Stimulated activated CD8-positive, alpha-beta memory T cell treated with anti-CD3 and anti-CD28 coated beads, Interleukin-12 subunit alpha, Interleukin-12 subunit beta, amount 100 ng/mL, for 1 hour (primary cell): ENCODE measurements around the gene ZMYM4.

ENCODE experiments used
- DNase-seq: peaks from one replicate; pipeline ENCODE4 v3.0.0-alpha.2; 2020; ENCODE audit warnings: low read depth

ZMYM4 gene

GRCh38 chr1:35278886-35279554, 10.5 kb downstream of the ZMYM4 start:
- no peak for DNase-seq

- no peak for DNase-seq
These were observed 11.0 kb downstream of the ZMYM4 start for GRCh38 chr1:35279555-35279904.

DNA sequence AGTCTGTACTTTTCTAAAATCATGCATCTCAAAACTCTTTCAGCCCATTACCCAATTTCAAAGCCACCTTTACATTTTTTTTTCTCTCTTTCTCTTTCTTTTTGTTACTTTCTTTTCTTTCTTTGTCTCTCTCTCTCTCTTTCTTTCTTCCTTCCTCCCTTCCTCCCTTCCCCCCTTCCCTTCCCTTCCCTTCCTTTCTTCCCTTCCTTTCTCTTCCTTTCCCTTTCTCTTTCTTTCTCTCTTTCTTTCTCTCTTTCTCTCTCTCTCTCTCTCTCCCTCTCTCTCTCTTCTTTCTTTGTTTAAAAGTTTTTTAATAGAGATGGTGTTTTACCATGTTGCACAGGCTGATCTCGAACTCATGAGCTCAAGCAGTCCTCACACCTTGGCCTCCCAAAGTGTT, 11.5 kb downstream of the ZMYM4 start:
- DNase-seq, result no peak

GRCh38 chr1:35281565-35281964, 13.1 kb downstream of the ZMYM4 start:
- DNase-seq, result no peak

DNA sequence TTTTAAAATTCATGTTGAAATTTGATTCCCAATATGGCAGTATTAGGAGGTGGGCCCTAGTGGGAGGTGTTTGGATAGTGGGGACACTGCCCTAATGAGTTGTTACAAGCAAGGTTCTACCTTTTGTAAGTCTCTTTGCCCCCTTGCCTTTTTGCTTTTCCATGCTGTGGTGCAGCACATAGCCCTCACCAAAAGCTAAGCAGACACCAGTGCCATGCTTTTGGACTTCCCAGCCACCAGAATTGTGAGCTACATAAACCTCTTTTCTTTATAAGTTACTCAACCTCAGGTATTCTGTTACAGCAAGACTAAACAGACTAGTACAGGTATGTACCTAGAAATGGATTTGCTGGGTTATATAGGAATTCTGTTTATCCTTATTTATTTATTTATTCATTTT, 13.7 kb downstream of the ZMYM4 start:
- no peak for DNase-seq

DNA sequence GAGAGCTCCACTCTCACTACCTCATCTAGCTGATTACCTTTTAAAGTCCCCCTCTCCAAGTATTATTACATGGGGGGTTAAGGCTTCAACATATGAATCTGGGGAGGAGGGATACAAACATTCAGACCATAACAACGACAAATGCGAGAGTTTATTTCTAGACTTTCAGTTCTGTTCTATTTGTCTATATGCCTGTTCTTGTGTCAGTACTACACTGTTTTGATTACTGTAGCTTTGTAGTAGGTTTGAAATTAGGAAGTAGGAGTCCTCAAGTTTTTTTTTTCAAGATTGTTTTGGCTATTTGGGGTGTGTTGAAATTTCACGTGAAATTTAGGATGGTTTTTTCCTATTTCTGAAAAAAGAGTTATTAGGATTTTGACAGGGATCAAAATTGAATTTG, 16.3 kb downstream of the ZMYM4 start:
- no peak for DNase-seq

DNA sequence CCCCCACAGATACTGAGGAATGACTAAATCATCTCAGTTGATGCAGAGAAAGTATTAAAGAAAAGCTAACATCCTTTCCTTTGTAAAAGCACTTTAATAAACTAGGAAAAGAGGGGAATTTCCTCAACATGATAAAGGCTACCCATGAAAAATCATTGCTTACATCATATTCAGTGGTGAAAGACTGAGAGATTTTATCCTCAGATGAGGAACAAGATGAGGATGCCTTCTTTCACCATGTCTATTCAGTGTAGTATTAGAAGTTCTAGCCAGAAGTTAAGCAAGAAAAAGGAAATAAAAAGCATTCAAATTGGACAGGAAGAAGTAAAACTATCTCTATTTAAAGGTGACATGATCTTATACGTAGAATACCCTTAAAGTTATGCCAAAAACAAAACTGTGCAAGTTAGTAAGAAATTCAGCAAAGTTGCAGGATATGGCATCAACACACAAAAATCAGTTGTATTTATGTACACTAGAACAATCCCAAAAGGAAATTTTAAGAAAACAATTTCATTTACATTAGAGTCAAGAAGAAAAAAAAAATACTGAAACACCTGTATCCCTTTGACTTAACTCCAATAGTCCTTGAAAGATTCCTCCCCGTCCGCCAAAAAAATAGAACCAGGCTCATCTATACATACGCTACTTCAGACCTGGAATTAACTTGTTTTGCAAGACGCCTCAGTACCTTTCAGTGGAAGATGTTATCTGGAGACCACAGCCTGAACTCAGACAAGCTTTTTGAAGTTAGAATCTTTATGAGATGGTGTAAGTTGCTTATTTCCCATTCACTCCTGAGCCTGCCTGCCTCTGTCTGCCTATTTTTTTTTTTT, 17.5 kb downstream of the ZMYM4 start:
- no peak for DNase-seq

DNA sequence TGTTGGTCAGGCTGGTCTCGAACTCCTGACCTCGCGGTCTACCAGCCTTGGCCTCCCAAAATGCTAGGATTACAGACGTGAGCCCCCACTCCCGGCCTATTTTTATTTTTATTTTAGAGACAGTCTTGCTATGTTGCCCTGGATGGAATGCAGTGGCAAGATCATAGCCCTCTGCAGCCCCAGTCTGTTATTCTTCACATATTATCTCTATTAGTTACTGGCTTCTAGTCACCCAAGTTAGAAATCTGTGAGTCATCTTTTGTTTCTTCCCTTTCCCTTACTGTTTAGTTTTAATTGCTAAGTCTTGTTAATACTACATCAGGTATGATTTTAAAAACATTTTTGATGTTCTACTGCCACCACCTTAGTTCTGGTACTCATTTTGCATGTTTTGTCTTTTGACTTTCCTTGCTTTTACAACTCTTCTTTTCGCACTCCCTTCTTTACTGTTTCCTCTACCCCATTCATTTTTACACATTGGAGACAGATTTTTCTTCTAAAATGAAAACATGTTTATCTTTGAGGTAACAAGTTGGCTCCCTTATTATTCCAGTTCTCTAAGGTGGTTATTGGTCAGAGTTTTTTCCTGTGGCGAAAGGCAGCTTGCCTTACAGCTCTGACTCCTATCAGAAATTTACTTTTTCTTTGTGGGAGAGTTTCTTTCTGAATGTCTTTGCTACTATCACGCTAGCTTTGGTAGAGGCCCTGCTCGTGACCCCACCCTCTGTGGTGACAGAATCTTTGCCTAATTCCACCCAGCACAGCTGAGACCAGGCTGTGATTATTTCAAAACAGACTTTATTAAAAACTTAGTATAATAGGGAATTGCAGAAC, 19.5 kb downstream of the ZMYM4 start:
- no peak for DNase-seq

DNA sequence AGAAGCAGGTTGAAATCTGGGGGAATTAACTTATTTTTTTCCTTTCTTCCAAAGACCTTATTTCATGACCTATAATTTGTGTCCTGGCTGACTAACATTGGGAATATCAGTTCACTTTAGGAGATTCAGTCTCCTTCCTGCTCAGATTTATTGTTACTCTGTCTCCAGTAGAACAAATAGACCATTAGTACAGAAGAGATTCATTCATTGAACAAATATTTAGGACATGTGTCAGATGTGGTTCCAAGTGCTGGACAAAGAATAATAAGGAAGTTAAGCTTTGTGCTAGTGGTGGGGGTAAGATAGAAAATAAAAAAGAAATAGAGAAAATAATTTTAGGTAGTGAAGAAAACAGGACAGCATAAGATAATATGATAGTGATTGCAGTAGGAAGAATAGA, 20.3 kb downstream of the ZMYM4 start:
- DNase-seq, result no peak

DNA sequence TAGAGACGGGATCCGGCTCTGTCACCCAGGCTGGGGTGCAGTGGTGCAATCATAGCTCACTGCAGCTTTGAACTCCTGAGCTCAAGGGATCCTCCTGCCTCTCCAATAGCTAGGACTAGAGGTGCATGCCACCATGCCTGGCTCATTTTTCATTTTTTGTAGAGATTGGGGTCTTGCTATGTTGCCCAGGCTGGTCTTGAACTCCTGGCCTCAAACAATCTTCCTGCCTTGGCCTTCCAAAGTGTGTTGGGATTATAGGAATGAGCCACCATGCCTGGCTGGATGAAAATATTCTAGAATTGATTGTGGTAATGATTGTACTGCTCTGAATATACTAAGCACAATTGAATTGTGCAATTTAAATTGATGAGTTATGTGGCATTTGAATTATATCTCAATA, 21.9 kb downstream of the ZMYM4 start:
- DNase-seq, result no peak

- DNase-seq, result no peak
These were observed 26.3 kb downstream of the ZMYM4 start for GRCh38 chr1:35294809-35295208.

GRCh38 chr1:35297886-35298285, 29.4 kb downstream of the ZMYM4 start:
- no peak for DNase-seq

DNA sequence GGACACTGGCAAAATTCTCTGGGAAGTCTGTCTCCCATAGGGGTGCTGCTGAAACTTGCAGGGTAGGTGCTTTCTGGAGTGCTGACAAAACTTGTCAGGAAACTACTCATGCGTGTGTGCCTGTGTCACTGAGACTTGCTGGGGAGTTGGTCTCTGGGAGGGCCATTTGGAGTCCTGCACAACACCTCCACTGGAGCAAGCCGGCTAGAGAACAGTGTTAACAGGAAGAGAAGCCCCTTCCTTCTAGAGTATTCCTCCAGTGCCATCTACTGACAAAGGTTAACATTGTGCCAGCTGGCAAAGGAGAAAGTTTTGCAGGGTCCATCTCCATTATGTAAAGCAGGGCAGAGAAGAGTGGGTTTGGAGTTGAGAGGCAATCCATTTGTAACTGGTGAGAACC, 30.0 kb downstream of the ZMYM4 start:
- DNase-seq, result peak; percentile 5

DNA sequence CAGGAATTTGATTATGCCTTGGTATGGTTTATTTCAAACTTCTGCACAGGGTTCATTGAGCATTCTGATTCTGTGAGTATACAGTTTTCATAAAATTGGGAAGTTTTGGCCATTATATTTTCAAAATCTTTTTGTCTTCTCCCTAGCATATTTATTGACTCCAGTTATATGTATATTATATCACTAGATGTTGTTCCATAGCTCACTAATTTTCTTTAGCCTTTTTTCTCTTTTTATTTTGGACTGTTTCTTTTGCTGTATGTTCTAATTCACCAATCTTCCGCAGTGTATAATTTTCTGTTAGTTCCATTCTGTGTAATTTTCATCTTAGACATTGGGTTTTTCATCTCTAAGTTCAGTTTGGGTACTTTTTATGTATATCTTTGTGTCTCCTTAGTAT, 31.9 kb downstream of the ZMYM4 start:
- DNase-seq, result no peak

DNA sequence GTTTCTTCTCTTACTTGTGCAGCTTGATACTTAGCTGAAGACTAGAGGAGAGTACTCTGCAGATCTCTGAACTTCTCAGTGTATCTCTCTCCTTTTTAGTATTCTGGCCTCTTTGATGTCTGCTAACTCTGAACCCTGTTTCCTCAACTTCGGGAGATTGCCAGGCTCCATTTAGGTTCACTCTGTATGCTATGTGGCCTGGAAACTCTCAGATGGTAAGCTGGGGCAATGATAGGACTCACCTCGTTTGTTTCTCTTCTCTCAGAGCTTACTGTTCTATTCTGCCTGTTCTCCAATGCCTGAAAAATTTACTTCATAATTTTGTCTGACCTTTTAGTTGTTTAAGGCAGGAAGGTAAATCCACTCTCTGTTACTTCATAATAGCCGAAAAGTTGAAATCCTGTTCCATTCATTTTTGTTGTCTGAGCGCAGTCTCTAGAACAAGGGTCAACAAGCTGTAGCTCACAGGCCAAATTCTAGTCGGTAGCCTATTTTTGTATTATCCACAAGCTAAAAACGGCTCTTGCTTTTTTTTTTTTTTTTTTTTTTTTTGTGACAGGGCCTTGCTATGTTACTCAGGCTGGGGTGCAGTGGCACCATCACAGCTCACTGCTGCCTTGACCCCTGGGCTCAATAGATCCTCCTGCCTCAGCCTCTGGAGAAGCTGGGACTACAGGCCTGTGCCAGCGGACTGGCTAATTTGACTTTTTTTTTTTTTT, 33.3 kb downstream of the ZMYM4 start:
- no peak for DNase-seq

DNA sequence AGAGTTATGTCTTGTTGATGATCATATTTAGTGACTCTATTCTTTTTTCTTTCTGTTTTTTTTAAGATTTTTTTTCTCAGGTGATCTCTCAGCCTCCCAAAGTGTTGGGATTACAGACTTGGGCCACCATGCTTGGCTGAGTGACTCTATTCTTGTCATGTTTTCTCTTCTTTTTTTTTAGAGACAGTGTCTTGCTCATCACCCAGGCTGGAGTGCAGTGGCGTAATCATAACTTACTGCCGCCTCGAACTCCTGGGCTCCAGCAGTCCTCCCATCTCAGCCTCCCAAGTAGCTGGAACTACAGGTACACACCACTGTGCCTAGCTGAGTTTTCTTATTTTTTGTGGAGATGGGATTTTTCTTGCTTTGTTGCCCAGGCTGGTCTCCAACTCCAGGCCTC, 36.9 kb downstream of the ZMYM4 start:
- no peak for DNase-seq

DNA sequence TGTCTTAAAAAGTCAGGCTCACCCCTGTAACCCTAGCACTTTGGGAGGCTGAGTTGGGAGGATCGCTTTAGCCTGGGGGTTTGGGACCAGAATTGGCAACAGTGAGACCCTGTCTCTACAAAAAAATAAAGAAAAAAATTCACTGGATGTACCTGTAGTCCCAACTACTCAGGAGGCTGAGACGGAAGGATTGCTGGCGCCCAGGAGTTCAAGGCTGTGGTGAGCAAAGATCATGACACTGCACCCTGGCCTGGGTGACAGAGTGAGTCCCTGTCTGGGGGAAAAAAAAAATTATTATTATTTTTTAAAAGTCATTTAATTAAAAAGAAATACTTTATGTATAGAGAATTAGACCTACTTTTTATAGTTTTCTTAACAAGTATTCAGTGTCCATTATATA, 47.1 kb downstream of the ZMYM4 start:
- DNase-seq, result no peak

DNA sequence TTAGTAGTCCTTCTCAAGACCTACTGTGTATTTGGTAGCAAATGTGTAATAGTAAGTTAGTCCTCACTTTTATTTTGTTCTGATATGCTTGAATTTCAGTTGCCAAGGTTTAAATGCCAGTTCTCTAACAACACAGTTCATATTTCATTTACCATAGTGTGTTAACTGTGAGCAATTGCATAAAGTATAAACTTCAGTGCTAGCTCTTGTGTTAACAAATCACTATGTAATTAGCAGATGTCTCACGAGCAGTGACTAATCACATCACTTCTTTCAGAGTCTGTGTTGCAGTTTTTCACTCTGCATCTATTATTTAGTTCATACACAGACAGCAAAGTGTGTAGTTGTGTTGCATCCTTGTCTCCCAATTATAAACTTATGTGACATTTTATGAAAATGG, 47.8 kb downstream of the ZMYM4 start:
- DNase-seq, result no peak

DNA sequence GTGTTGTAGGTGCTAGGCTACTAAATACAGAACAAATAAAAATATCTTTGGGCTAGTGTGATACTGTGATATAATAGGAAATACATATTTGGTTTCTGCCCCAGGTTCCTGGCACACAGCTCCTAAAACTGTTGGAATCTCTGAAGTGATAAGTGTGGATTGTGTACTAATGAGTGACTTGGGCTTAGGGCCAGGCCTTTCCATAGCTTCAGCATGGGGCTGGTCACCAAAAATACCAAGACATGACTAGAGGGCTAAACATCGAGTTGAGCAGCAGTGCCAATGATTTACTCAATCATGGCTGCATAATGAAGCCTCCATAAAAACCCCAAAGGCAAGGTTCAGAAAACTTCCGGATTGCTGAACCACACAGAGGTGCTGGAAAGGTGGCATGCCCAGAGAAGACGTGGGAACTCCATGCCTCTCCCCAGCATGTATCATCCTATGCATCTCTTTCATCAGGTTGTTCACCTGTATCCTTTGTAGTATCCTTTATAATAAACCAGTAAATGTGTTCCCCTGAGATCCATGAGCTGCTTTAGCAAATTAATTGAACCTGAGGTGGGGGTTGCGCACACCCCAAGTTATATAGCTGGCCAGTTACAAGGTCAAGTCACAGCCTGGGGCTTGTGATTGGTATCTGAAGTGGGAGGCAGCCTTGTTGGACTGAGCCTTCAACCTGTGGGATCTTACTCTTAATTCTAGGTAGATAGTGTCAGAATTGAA, 51.6 kb downstream of the ZMYM4 start:
- DNase-seq, result no peak

- no peak for DNase-seq
These were observed 52.4 kb downstream of the ZMYM4 start for GRCh38 chr1:35320937-35321336.

DNA sequence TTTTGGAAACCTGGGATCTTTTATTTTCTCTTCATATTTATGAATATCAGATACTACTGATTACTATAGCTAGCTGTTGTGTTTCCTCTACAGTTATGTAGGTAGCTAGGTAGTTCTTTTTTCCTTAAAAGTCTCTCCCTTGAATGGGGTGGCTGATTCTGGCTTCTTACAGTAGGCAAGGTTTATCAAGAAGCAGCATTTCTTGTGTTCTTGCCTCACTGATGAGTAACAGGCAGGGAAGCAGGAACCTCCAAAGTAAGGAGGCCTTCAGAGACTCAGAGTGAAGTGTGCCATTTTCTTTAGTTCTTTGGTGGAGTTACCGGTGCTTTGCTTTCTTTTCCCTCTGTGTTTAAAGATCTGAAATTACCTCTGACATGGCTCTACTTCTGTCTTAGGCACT, 56.0 kb downstream of the ZMYM4 start:
- DNase-seq, result no peak
